Measurements from ENCODE around the gene TMEM108.

Gene TMEM108

DNA sequence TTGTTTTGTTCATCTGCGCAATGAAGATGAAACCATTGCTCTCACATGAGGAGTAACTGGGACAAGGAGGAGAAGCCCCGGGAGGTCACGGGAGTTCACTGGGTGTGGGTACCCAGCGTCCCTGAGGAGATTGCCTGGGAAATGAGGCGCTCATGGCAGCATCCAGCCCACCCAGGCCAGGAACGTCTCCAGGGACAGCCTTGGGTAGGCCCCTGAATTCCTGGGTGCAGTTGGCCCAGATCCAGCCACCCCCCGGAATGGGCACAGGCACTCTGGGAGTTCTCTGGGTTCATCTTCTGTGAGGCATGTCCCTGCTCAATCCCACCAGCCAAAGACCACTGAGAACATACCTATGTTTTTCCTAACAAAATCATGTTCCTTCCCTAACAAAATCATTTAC lies 380.2 kb downstream of the TMEM108 start:
- DNase-seq (ENCODE audit: low read depth), result no peak

DNA sequence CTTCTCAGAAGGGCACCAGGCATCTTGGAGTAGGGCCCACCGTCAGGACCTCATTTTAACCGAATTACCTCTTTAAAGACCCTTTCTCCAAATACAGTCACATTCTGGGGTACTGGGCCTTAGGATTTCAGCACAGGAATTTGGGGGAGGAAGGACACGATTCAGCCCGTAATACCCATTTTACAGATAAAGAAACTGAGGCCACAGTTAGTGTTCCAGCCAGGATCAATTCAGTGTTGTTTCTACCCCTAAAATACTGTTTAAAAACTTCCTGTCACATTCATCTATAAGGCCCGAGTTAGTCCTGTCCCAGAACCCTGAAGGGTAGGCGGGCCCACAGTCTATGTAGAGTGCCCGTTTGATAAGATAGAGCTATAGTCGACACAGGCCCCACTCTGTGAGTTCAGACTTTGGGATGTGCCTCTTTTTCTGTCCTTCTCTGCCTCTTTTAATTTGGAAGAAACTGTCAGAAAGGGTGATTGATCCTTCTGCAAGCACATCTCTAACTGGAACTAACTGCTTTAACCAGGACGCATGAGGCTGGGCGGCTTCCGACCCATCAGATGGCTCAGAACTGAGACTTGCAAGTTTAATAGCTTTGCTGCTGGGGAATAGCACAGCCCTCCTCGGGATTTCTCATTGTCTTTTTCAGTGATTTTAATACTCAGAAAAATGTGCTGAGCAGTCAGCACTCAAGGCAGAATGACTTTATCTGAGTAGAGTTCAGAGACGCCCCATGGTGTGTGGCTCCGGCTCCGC lies 381.1 kb downstream of the TMEM108 start:
- no peak for DNase-seq (ENCODE audit: low read depth)

DNA sequence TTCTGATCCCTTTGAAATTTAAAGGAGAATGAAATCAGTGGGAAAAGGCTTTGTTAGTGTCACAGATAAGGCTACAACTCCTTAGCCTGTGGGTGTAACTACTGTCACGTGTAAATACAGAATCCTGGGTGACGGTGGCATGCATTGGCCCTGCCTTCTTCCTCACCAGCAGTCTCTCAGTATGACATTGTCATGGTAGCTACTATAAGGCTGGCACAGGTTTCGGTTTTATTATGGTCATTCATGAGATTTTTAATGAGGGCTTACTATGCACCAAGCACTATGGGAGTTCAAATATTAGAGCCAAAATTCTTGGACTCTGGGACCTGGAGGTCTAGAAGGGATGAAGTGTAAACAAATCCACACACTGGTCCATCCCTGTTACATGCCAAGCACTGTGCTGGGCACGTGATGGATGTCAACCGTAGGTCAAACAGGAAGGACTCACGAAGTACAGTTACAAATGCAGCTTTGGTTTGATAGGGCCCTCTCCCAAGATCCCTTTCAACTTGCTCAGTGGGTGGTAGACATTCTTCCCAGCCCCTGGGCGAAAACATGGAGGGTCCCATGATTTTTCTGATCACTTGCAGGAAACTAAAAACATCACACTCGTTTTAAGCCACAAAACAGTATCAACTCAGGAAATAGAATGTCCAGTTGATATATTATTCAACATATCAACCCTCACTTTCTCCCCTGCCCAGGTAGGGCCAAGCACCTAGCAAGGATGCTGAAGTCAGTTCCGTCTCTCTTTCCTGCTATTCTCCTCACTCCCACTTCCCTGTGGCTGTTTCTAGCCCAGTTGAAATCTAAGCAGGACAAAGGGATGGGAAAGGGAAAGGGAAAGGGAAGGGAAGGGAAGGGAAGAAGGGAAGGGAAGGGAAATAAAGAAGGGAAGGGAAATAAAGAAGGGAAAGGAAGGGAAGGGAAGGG lies 387.0 kb downstream of the TMEM108 start:
- DNase-seq (ENCODE audit: low read depth), result no peak

DNA sequence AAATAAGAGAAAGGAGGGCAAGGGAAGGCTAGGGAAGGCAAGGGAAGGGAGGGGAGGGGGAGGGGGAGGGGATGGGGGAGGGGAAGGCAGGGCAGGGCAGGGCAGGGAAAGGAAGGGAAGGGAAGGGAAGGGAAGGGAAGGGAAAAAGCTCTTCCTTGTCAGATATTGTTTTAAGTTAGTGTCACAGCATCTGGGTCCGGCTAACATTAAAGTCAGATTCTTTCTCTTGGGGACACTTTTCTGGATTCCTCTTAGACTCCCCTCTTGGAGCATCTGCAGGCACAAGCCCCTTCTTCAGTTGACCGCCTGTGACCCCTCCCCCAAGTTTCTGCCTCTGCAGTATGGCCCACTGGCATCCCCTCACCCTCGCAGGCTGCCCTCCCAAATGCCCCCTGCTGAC lies 387.7 kb downstream of the TMEM108 start:
- no peak for DNase-seq (ENCODE audit: low read depth)

DNA sequence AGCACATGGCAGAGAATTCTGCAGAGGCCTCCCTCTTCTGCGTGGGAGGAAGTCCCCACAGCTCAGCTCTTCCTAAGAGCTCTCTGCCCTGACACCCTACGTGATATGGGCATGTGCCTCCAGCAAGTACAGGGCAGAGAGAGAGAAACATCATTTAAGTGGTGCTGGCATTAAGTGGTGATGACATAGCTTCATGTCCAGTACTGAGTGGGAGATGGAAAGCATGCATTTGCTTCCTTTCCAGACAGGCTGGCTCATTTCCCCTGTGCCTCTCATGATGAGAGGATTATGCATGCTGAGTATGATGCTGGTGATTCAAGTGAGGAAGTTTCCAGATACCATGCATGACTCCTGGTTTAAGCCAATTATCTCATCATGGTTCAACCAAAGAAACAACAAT lies 388.5 kb downstream of the TMEM108 start:
- DNase-seq (ENCODE audit: low read depth), result no peak

DNA sequence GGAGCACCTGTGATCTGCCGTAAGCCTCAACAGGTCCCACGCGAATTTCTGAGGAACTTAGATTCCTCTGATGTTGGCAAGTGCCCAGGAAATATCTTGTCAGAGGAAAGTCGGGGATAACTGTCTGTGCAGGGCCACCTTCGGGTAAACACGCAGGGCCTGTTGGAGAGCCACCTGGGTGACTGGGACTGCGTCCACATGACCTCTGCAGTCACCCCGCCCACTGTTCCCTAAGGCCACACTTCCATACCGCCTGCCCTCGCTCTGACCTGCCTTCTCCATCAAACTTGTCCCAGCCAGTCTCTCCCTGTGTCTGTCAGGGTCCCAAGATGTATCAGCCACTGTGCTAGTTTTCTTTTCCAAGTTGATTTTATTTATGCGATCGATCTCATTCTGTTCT lies 390.4 kb downstream of the TMEM108 start:
- no peak for DNase-seq (ENCODE audit: low read depth)

DNA sequence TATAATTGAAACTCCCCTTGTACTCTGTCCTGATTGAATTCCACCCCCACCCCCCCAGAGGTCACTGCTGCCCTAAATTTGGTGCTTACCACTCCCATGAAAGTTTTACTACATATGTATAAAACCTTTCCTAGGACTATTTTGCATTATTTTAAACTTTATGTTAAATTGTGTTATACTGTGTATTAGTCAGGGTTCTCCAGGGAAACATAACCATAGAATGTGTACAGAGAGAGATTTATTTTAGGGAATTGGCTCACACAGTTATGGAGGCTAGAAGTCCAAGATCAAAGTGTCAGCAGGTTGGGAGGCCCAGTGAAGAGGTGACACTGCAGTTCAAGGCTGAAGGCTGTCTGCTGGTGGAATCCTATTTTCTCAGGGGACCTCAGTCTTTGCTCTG lies 390.9 kb downstream of the TMEM108 start:
- DNase-seq (ENCODE audit: low read depth), result no peak

DNA sequence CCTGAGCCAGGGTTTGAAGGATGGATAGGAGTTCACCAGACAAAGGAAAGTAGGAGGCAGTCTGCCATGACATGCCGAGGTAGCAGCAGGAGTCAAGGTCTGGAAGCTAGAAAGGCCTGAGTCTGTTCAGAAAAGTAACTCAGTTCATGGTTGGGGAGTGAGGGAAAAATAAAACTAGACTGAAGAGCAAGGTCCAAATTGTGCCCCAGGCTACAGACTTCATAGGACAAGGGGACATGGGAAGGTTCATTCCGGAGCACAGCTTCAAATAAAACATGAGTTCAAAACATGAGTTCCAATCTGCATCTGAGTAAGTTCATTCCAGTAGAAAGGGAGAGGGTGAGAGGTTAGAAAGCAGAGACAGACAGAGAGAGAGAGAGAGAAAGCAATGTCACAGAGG lies 401.4 kb downstream of the TMEM108 start:
- DNase-seq (ENCODE audit: low read depth), result no peak

DNA sequence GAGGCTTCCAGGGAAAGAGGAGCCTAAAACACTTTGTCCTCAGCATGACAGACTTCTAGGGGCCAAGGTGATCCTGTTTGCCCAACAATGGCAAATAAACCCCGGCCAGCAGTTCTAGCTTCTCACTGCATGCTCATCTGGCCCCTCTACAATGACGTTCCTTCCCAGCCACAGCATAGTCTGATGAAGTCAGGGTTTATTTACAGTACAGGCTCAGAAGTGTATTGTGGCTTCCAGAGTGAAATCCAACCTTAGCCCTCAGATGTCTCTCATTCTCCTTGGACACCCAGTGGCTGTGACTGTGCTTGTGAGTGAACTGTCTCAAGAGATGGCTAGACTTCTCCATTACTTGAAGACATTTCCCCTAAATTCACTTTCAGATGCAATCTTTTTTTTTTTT lies 402.5 kb downstream of the TMEM108 start:
- DNase-seq (ENCODE audit: low read depth), result no peak

DNA sequence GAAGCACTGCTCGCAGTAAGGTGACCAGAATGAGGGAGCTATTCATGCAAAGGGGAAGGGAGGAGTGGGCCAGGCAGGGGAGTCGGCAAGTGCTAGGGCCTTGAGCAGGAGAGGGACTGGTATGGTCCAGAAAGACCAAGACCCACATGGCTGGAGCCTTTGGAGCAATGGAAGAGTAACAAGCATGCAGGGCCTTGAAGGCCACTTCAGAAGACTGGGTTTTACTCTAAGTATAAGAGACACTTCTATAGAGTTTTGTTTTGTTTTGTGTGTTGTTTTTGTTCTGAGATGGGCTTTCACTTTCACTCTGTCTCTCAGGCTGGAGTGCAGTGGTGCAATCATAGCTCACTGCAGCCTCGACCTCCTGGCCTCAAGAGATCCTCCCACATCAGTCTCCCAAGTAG lies 403.7 kb downstream of the TMEM108 start:
- DNase-seq (ENCODE audit: low read depth), result no peak

DNA sequence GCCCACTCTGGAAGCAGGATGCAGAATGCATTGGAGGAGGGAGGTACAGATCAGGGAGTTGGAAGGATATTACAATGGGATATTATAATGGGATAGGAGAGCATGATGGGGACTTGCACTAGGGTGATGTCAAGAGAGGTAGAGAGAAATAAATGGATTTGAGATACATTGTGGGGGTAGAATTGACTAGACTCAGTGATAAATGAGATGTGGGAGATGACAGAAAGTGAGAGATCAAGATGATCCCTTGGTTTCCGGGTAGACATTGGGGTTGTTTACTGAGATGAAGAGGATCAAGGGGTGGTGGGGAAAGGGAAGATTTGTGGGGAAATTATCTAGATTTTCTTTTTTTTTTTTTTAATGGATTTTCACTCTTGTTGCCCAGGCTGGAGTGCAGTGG lies 404.3 kb downstream of the TMEM108 start:
- no peak for DNase-seq (ENCODE audit: low read depth)

DNA sequence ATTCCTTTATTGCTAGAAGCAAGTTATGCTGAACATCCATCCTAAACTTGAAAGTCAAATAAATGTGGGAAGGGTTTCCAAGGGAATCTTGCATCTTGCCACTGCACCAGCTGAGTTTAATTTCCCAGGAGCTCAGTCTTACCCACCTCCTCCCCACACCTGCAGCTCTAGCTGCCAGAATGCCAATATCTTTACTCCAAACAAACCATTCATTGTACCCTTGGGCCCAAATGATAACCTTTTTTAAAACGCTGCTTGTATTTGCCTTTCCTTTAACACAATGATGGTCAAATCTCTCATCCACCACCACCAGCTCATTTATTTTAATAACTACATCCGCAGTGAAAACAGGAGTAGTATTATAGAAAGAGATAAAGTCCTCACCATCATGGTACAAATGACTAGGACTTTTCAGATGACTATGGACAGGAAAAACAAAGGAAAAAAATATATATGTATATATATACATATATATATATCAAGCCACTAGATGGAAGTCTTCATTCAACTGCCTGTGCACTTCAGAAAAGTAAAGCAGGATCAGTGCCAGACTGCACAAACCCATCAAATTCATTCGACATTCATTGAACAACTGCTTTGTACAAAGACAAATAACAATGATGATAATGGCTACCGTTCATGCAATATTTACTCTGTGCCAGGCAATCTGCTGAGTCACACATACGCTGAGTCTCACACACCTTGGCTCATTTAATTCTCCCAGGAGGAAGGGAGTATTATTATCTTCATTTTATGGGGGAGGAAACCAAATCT lies 405.6 kb downstream of the TMEM108 start:
- no peak for DNase-seq (ENCODE audit: low read depth)

DNA sequence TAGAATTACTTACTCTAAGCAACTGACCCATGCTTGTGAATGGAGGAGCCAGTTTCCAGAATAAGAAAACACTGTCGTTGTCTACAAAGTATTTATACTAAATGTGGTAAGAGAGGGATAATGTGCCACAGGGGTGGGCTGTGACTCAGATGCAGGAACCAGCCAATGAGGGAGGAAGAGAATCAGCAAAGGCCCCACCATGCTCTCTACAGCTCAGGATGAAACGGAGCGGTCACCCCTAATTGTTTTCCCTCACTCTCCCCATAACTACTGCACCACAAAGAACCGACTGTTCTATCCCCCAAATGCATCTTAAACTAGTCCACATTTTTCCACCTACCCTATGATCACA lies 406.2 kb downstream of the TMEM108 start:
- no peak for DNase-seq (ENCODE audit: low read depth)

DNA sequence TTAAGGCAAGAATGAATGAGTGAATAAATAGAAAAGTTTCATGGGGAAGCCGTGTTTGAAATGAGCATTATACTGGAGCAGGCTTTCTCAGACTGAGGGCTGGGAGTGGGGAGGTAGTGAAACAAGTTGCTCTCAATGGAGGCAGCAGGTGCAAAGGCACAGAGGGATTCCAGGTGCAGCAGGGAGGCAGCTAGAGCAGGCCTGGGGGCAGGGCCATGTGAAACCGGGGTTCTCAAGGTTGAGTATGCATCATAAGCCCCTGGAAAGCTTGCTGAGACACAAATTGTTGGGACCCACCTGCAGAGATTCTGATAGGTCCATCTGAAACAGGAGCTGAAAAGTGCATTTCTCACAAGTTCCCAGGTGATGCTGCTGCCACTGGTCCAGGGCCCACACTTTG lies 406.9 kb downstream of the TMEM108 start:
- no peak for DNase-seq (ENCODE audit: low read depth)

All from T follicular helper cell (primary cell).